Spleen (tissue), 11 donors: Measurements from ENCODE around the gene ALDH3B1. TPM values are rescaled to one million over a fixed set of nuclear protein-coding genes. Genes with fewer than 3 reads are reported as not detected.

Experiments used
- DNase-seq: peaks from one replicate; pipeline ENCODE4 v3.0.0-alpha.2; 2020
- H3K27ac ChIP-seq, 8 donors: fragments of 200-600 bp; sonication (generic) in 7 of 8; 1 replicate in 4 of 8; 2 replicates in 4 of 8; pipeline versions ENCODE4 v1.5.0 to v1.8.0; 2016 to 2021; ENCODE audit warnings: inconsistent platforms in 4 of 8, mild to moderate bottlenecking in 4 of 8, moderate library complexity in 1 of 8
- H3K27me3 ChIP-seq, 7 donors: fragments of 200-600 bp; sonication (generic) in 6 of 7; replicated peaks in 1 of 7; 1 replicate in 4 of 7; 2 replicates in 3 of 7; pipeline versions ENCODE4 v1.5.0 to v1.8.0; 2016 to 2021; ENCODE audit warnings: inconsistent platforms in 3 of 7, mild to moderate bottlenecking in 1 of 7
- H3K36me3 ChIP-seq, 6 donors: fragments of 200-600 bp; sonication (generic) in 5 of 6; 1 replicate in 4 of 6; 2 replicates in 2 of 6; pipeline versions ENCODE4 v1.5.0 to v1.8.0; 2016 to 2021; ENCODE audit warnings: inconsistent platforms in 2 of 6
- H3K4me1 ChIP-seq, 6 donors: fragments of 200-600 bp; sonication (generic) in 5 of 6; 1 replicate in 3 of 6; 2 replicates in 3 of 6; pipeline versions ENCODE4 v1.5.0 to v1.8.0; 2016 to 2021; ENCODE audit warnings: inconsistent platforms in 3 of 6
- H3K4me3 ChIP-seq, 8 donors: fragments of 200-600 bp; sonication (generic) in 7 of 8; 1 replicate in 4 of 8; 2 replicates in 4 of 8; pipeline versions ENCODE4 v1.5.0 to v1.8.0; 2016 to 2021; ENCODE audit warnings: inconsistent platforms in 4 of 8, mild to moderate bottlenecking in 4 of 8, moderate library complexity in 2 of 8
- H3K9me3 ChIP-seq, 8 donors: fragments of 200-600 bp; sonication (generic) in 7 of 8; 1 replicate in 4 of 8; 2 replicates in 4 of 8; pipeline versions ENCODE4 v1.5.0 to v1.8.0; 2016 to 2021; ENCODE audit warnings: inconsistent platforms in 4 of 8
- CTCF ChIP-seq, 11 experiments: fragments of 200-600 bp in 7 of 11; fragments of 450-650 bp in 4 of 11; sonication (generic) in 4 of 11; IDR thresholded peaks in 8 of 11; conservative IDR thresholded peaks in 3 of 11; 1 replicate in 7 of 11; 2 replicates in 4 of 11; pipeline versions ENCODE4 v1.4.0 to v1.8.0; 2016 to 2021; ENCODE audit warnings: antibody characterized with exemption in 11 of 11, inconsistent platforms in 4 of 11, mild to moderate bottlenecking in 1 of 11
- POLR2A ChIP-seq, 3 donors: fragments of 450-650 bp; IDR thresholded peaks; one replicate each; pipeline ENCODE4 v1.5.1; 2017; ENCODE audit warnings: antibody characterized with exemption in 3 of 3, mild to moderate bottlenecking in 1 of 3
- POLR2AphosphoS5 ChIP-seq, 3 donors: sonication (generic); formaldehyde crosslinking; IDR thresholded peaks; one replicate each; pipeline ENCODE4 v1.5.1; 2017; ENCODE audit warnings: antibody characterized with exemption in 3 of 3
- WGBS, 5 donors: extraction: QIAGEN DNeasy Blood & Tissue Kit in 3 of 5; methylation state at CpG; one replicate each; pipeline versions ENCODE4 v1.1.5 to v1.1.7; 2013 to 2018; 5-methylcytosine and 5-hydroxymethylcytosine counted together
- intact Hi-C: fragments of 100-400 bp; cut with DNase I; formaldehyde crosslinking; loops from one replicate; pipeline ENCODE4 v1.15.0; 2023; ENCODE audit warnings: low total_unique reads
- microRNA-seq, 3 donors: library from miRNA; unstranded; fragments of <30 nt; microRNA quantifications; one replicate each; pipeline versions ENCODE4 to v1.1.0, GENCODE V29; 2019 to 2020
- polyA plus RNA-seq, 3 donors: library from polyadenylated mRNA; stranded (reverse); fragments of 200-250 nt; gene quantifications; one replicate each; pipeline ENCODE4 v1.2.1, GENCODE V29; 2013
- small RNA-seq, 4 donors: library from RNA; depleted of rRNA; stranded (forward); fragments of <200 nt; gene quantifications; one replicate each; pipeline ENCODE3, GENCODE V24; 2016
- total RNA-seq, 7 donors: library from RNA; depleted of rRNA in 3 of 7; stranded (reverse); fragments of >200 nt in 3 of 7; fragmentation: NEBNext Ultra II Directional in 4 of 7; extraction: Animal tissue kit (Norgen Biotek cat#: 25700) in 4 of 7; gene quantifications; one replicate each; pipeline versions ENCODE4 v1.1.0 to v1.2.1, GENCODE V29; 2016 to 2021
- donor health status: healthy with polysubstance abuse.
- donor health status: DM: no; HTN: no; CAD: no; lungs with moderate emphysema.
- donor health status: DM: no; HTN: no; CAD: no.
- donor health status: Bipolar disorder and iron deficiency.
- donor health status: healthy.
- donor health status: DM: no; HTN: no; CAD: no.
- donor health status: DM: yes; HTN: yes; CAD: no.

Gene ALDH3B1
- total and polyA plus RNA-seq, 10 donors, result 7.8 to 46.8 (median 32.0) TPM

- peaks cover 0 to 24% (median 11%) of the 10 kb centered on the region in 6 donors for H3K4me1 ChIP-seq
- no peak overlapping the region for H3K27ac ChIP-seq
- no peak for DNase-seq
- no peak for TF ChIP-seq CTCF (IDR thresholded peaks at IDR 0.05 in 8 of 11, conservative IDR thresholded peaks at IDR 0.05 in 3 of 11)
- TF ChIP-seq POLR2AphosphoS5 (IDR thresholded peaks at IDR 0.05), result no peak
- no peak for TF ChIP-seq POLR2A (IDR thresholded peaks at IDR 0.05)
- no peaks in the 10 kb centered on the region for H3K9me3 ChIP-seq
- intact Hi-C loops, result no loop called here
- no peak overlapping the region for H3K4me3 ChIP-seq
- H3K27me3 ChIP-seq, result no peaks in the 10 kb centered on the region
- 90 to 96% (median 93%) methylated on average over 10 of the region's 10 CpGs for WGBS, 5 donors
- H3K36me3 ChIP-seq, result peaks cover 0 to 72% (median 8%) of the 10 kb centered on the region in 6 donors
Observed at GRCh38 chr11:68074584-68075352, 64.6 kb downstream of the ALDH3B1 start.

- H3K4me1 ChIP-seq, result peaks cover 0 to 16% (median 8%) of the 10 kb centered on the region in 6 donors
- no peak overlapping the region for H3K4me3 ChIP-seq
- no peaks in the 10 kb centered on the region for H3K27me3 ChIP-seq
- 85 to 92% (median 86%) methylated on average over 10 to 11 of the region's 11 CpGs for WGBS, 5 donors
- peaks cover 0 to 72% (median 2%) of the 10 kb centered on the region in 6 donors for H3K36me3 ChIP-seq
- intact Hi-C loops, result no loop called here
- no peak overlapping the region for H3K27ac ChIP-seq
- H3K9me3 ChIP-seq, result no peaks in the 10 kb centered on the region
- DNase-seq, result no peak
- no peak for TF ChIP-seq POLR2A (IDR thresholded peaks at IDR 0.05)
- peak in 1 of 11 experiments; percentile 29 for TF ChIP-seq CTCF (IDR thresholded peaks at IDR 0.05 in 8 of 11, conservative IDR thresholded peaks at IDR 0.05 in 3 of 11)
- TF ChIP-seq POLR2AphosphoS5 (IDR thresholded peaks at IDR 0.05), result no peak
Observed at GRCh38 chr11:68076371-68077042, 66.4 kb downstream of the ALDH3B1 start.

- Histone ChIP-seq H3K27me3 (no peaks in the 10 kb centered on the region), H3K4me3 (no peak overlapping the region), H3K9me3 (no peaks in the 10 kb centered on the region), H3K4me1 (peaks cover 0 to 10% (median 3%) of the 10 kb centered on the region in 6 donors), H3K27ac (no peak overlapping the region), H3K36me3 (peaks cover 0 to 62% (median 2%) of the 10 kb centered on the region in 6 donors)
- no peak for DNase-seq
- 77 to 81% (median 80%) methylated on average over 8 of the region's 8 CpGs for WGBS, 5 donors
- intact Hi-C loops, result no loop called here
- TF ChIP-seq POLR2AphosphoS5 (IDR thresholded peaks at IDR 0.05) (peak in 1 of 3 donors; percentile 7), POLR2A (IDR thresholded peaks at IDR 0.05) (no peak)
Observed at GRCh38 chr11:68077617-68078582, 67.8 kb downstream of the ALDH3B1 start.

Small RNA genes lying within 50 kb of the gene (microRNA-seq; reads per million reads assigned to microRNA genes)
- 0 to 0.35 (median 0) reads per million in 3 donors for gene MIR4691
- 0 reads per million in 3 donors for gene MIR6753
- 0.85 to 1.4 (median 1.1) reads per million in 3 donors for gene MIR7113

Small RNA genes lying within 50 kb of the gene (small RNA-seq; reads per million reads assigned to genes)
- 0 to 0.21 (median 0.06) reads per million in 4 donors for gene MIR6753

Other genes with a start within 250 kb of the ALDH3B1 start
- gene UNC93B1, start 6.2 kb upstream of the ALDH3B1 start, total RNA-seq, result 100 to 1,000 TPM; 110 to 151 (median 128) TPM
- gene UNC93B1, start 6.2 kb upstream of the ALDH3B1 start, polyA plus RNA-seq, result 100 to 1,000 TPM; 112 to 192 (median 162) TPM
- 100 to 1,000 TPM in 2 of 7 donors, 10 to 100 TPM in 5; 75.4 to 125 (median 91.5) TPM for gene NDUFS8, start 20.4 kb downstream of the ALDH3B1 start, total RNA-seq
- gene NDUFS8, start 20.4 kb downstream of the ALDH3B1 start, polyA plus RNA-seq, result 100 to 1,000 TPM in 2 of 3 donors, 10 to 100 TPM in 1; 94.8 to 132 (median 105) TPM
- 100 to 1,000 TPM; 286 to 540 (median 360) TPM for gene TCIRG1, start 28.7 kb downstream of the ALDH3B1 start, total RNA-seq
- 100 to 1,000 TPM; 199 to 707 (median 698) TPM for gene TCIRG1, start 28.7 kb downstream of the ALDH3B1 start, polyA plus RNA-seq
- 10 to 100 TPM; 24.8 to 76.1 (median 43.2) TPM for gene CHKA, start 111.1 kb downstream of the ALDH3B1 start, total RNA-seq
- 10 to 100 TPM; 19.7 to 26.1 (median 24.7) TPM for gene CHKA, start 111.1 kb downstream of the ALDH3B1 start, polyA plus RNA-seq
- 10 to 100 TPM; 39.6 to 52.8 (median 42.3) TPM for gene KMT5B, start 203.0 kb downstream of the ALDH3B1 start, total RNA-seq
- 10 to 100 TPM; 12.3 to 16.7 (median 15.7) TPM for gene KMT5B, start 203.0 kb downstream of the ALDH3B1 start, polyA plus RNA-seq